IPS DF 19.7 (cell line): ENCODE data around the gene ZCWPW2.

Experiments
- DNase-seq: peaks from one replicate; pipeline ENCODE4 v3.0.0-alpha.2; 2013; ENCODE audit warnings: low read depth, low spot score

ZCWPW2 gene

DNA sequence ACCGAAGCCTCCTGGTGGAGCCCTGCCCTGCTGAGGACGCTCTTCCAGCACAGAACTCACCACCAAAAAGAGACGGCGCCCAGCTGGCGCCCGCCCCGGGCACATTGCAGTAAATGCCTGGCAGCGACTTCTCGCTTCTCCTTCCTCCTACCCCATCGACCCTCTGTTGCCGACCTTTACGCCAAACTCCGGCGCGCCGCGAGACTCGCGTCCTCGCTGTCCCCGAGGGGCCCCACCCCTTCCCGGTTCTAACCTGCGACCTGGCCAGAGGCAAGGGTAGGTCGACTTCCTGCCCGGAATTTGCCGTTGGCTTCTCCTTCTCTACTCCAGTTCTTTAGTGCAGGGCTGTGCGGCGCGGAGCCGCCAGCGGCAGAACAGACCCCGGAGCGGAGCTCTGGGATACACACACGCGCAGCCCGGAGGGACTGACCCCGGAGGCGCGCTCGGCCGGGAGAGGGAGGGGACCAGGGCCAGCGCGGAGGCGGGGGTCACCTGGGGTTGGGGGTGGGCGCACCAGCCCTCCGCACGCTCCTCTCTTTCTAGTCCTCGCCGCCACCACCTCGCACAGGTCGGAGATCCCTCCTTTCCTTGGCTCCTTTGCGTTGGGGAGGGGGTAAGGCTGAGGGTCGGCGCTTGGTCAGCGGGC is 226.7 kb downstream of the ZCWPW2 start:
- DNase-seq = peak; percentile 38
